Spleen (tissue), 11 donors: Measurements from ENCODE around the gene CREB3L2. TPM values are rescaled to one million over a fixed set of nuclear protein-coding genes. Genes with fewer than 3 reads are reported as not detected.

ENCODE experiments used
- DNase-seq: peaks from one replicate; pipeline ENCODE4 v3.0.0-alpha.2; 2020
- H3K27ac ChIP-seq, 8 donors: fragments of 200-600 bp; sonication (generic) in 7 of 8; 1 replicate in 4 of 8; 2 replicates in 4 of 8; pipeline versions ENCODE4 v1.5.0 to v1.8.0; 2016 to 2021; ENCODE audit warnings: inconsistent platforms in 4 of 8, mild to moderate bottlenecking in 4 of 8, moderate library complexity in 1 of 8
- H3K27me3 ChIP-seq, 7 donors: fragments of 200-600 bp; sonication (generic) in 6 of 7; replicated peaks in 1 of 7; 1 replicate in 4 of 7; 2 replicates in 3 of 7; pipeline versions ENCODE4 v1.5.0 to v1.8.0; 2016 to 2021; ENCODE audit warnings: inconsistent platforms in 3 of 7, mild to moderate bottlenecking in 1 of 7
- H3K36me3 ChIP-seq, 6 donors: fragments of 200-600 bp; sonication (generic) in 5 of 6; 1 replicate in 4 of 6; 2 replicates in 2 of 6; pipeline versions ENCODE4 v1.5.0 to v1.8.0; 2016 to 2021; ENCODE audit warnings: inconsistent platforms in 2 of 6
- H3K4me1 ChIP-seq, 6 donors: fragments of 200-600 bp; sonication (generic) in 5 of 6; 1 replicate in 3 of 6; 2 replicates in 3 of 6; pipeline versions ENCODE4 v1.5.0 to v1.8.0; 2016 to 2021; ENCODE audit warnings: inconsistent platforms in 3 of 6
- H3K4me3 ChIP-seq, 8 donors: fragments of 200-600 bp; sonication (generic) in 7 of 8; 1 replicate in 4 of 8; 2 replicates in 4 of 8; pipeline versions ENCODE4 v1.5.0 to v1.8.0; 2016 to 2021; ENCODE audit warnings: inconsistent platforms in 4 of 8, mild to moderate bottlenecking in 4 of 8, moderate library complexity in 2 of 8
- H3K9me3 ChIP-seq, 8 donors: fragments of 200-600 bp; sonication (generic) in 7 of 8; 1 replicate in 4 of 8; 2 replicates in 4 of 8; pipeline versions ENCODE4 v1.5.0 to v1.8.0; 2016 to 2021; ENCODE audit warnings: inconsistent platforms in 4 of 8
- CTCF ChIP-seq, 11 experiments: fragments of 200-600 bp in 7 of 11; fragments of 450-650 bp in 4 of 11; sonication (generic) in 4 of 11; IDR thresholded peaks in 8 of 11; conservative IDR thresholded peaks in 3 of 11; 1 replicate in 7 of 11; 2 replicates in 4 of 11; pipeline versions ENCODE4 v1.4.0 to v1.8.0; 2016 to 2021; ENCODE audit warnings: antibody characterized with exemption in 11 of 11, inconsistent platforms in 4 of 11, mild to moderate bottlenecking in 1 of 11
- POLR2A ChIP-seq, 3 donors: fragments of 450-650 bp; IDR thresholded peaks; one replicate each; pipeline ENCODE4 v1.5.1; 2017; ENCODE audit warnings: antibody characterized with exemption in 3 of 3, mild to moderate bottlenecking in 1 of 3
- POLR2AphosphoS5 ChIP-seq, 3 donors: sonication (generic); formaldehyde crosslinking; IDR thresholded peaks; one replicate each; pipeline ENCODE4 v1.5.1; 2017; ENCODE audit warnings: antibody characterized with exemption in 3 of 3
- WGBS, 5 donors: extraction: QIAGEN DNeasy Blood & Tissue Kit in 3 of 5; methylation state at CpG; one replicate each; pipeline versions ENCODE4 v1.1.5 to v1.1.7; 2013 to 2018; 5-methylcytosine and 5-hydroxymethylcytosine counted together
- intact Hi-C: fragments of 100-400 bp; cut with DNase I; formaldehyde crosslinking; loops from one replicate; pipeline ENCODE4 v1.15.0; 2023; ENCODE audit warnings: low total_unique reads
- polyA plus RNA-seq, 3 donors: library from polyadenylated mRNA; stranded (reverse); fragments of 200-250 nt; gene quantifications; one replicate each; pipeline ENCODE4 v1.2.1, GENCODE V29; 2013
- total RNA-seq, 7 donors: library from RNA; depleted of rRNA in 3 of 7; stranded (reverse); fragments of >200 nt in 3 of 7; fragmentation: NEBNext Ultra II Directional in 4 of 7; extraction: Animal tissue kit (Norgen Biotek cat#: 25700) in 4 of 7; gene quantifications; one replicate each; pipeline versions ENCODE4 v1.1.0 to v1.2.1, GENCODE V29; 2016 to 2021
- donor health status: healthy with polysubstance abuse.
- donor health status: DM: no; HTN: no; CAD: no; lungs with moderate emphysema.
- donor health status: DM: no; HTN: no; CAD: no.
- donor health status: Bipolar disorder and iron deficiency.
- donor health status: healthy.
- donor health status: DM: no; HTN: no; CAD: no.
- donor health status: DM: yes; HTN: yes; CAD: no.

The CREB3L2 gene
- total and polyA plus RNA-seq, 10 donors = 3.5 to 68.4 (median 42.4) TPM

- H3K9me3 ChIP-seq = no peaks in the 10 kb centered on the region
- DNase-seq = no peak
- no peaks in the 10 kb centered on the region for H3K36me3 ChIP-seq
- H3K27me3 ChIP-seq = no peaks in the 10 kb centered on the region
- intact Hi-C loops = loop anchor here (2.0 to 10.0 kb wide), 2 partner anchors 65 to 105 kb away; no protein-coding TSS in a partner anchor
- no peak overlapping the region for H3K27ac ChIP-seq
- no peak overlapping the region for H3K4me3 ChIP-seq
- 89 to 100% (median 94%) methylated on average over 1 of the region's 1 CpG for WGBS, 5 donors
- TF ChIP-seq CTCF (IDR thresholded peaks at IDR 0.05 in 8 of 11, conservative IDR thresholded peaks at IDR 0.05 in 3 of 11) = no peak
- no peak for TF ChIP-seq POLR2AphosphoS5 (IDR thresholded peaks at IDR 0.05)
- no peak for TF ChIP-seq POLR2A (IDR thresholded peaks at IDR 0.05)
- H3K4me1 ChIP-seq = peaks cover 0 to 11% (median 6%) of the 10 kb centered on the region in 6 donors
These were observed 7.4 kb upstream of the CREB3L2 start for GRCh38 chr7:138009350-138009653.

GRCh38 chr7:138008588-138009349 is 6.9 kb upstream of the CREB3L2 start:
- Histone ChIP-seq H3K27me3 (no peaks in the 10 kb centered on the region), H3K4me1 (peaks cover 0 to 11% (median 6%) of the 10 kb centered on the region in 6 donors), H3K9me3 (no peaks in the 10 kb centered on the region), H3K36me3 (no peaks in the 10 kb centered on the region), H3K27ac (no peak overlapping the region), H3K4me3 (no peak overlapping the region)
- DNase-seq = no peak
- intact Hi-C loops = loop anchor here (2.0 to 10.0 kb wide), 2 partner anchors 64 to 104 kb away; no protein-coding TSS in a partner anchor
- WGBS, 5 donors = 49 to 56% (median 53%) methylated on average over 17 of the region's 17 CpGs
- peak; percentile 78 to 95 (median 91) for TF ChIP-seq CTCF (IDR thresholded peaks at IDR 0.05 in 8 of 11, conservative IDR thresholded peaks at IDR 0.05 in 3 of 11)
- TF ChIP-seq POLR2AphosphoS5 (IDR thresholded peaks at IDR 0.05) = no peak

GRCh38 chr7:138008019-138008587 is 6.2 kb upstream of the CREB3L2 start:
- H3K27ac ChIP-seq = no peak overlapping the region
- H3K9me3 ChIP-seq = no peaks in the 10 kb centered on the region
- DNase-seq = no peak
- H3K27me3 ChIP-seq = no peaks in the 10 kb centered on the region
- intact Hi-C loops = loop anchor here (2.0 to 10.0 kb wide), 2 partner anchors 63 to 103 kb away; no protein-coding TSS in a partner anchor
- H3K4me3 ChIP-seq = no peak overlapping the region
- 85 to 94% (median 89%) methylated on average over 7 of the region's 7 CpGs for WGBS, 5 donors
- peaks cover 0 to 11% (median 6%) of the 10 kb centered on the region in 6 donors for H3K4me1 ChIP-seq
- TF ChIP-seq POLR2AphosphoS5 (IDR thresholded peaks at IDR 0.05) = no peak
- no peak for TF ChIP-seq POLR2A (IDR thresholded peaks at IDR 0.05)
- TF ChIP-seq CTCF (IDR thresholded peaks at IDR 0.05 in 8 of 11, conservative IDR thresholded peaks at IDR 0.05 in 3 of 11) = no peak
- no peaks in the 10 kb centered on the region for H3K36me3 ChIP-seq

GRCh38 chr7:138006106-138006505 is 4.2 kb upstream of the CREB3L2 start:
- Histone ChIP-seq H3K36me3 (no peaks in the 10 kb centered on the region), H3K27ac (no peak overlapping the region), H3K4me3 (no peak overlapping the region), H3K9me3 (no peaks in the 10 kb centered on the region), H3K4me1 (peaks cover 4 to 24% (median 15%) of the 10 kb centered on the region in 6 donors), H3K27me3 (no peaks in the 10 kb centered on the region)
- no peak for DNase-seq
- intact Hi-C loops = loop anchor here (10.0 kb wide), 1 partner anchor 61 kb away; no protein-coding TSS in a partner anchor
- WGBS, 5 donors = 71 to 82% (median 73%) methylated on average over 2 of the region's 2 CpGs
- TF ChIP-seq POLR2A (IDR thresholded peaks at IDR 0.05) = no peak
- TF ChIP-seq CTCF (IDR thresholded peaks at IDR 0.05 in 8 of 11, conservative IDR thresholded peaks at IDR 0.05 in 3 of 11) = no peak
- no peak for TF ChIP-seq POLR2AphosphoS5 (IDR thresholded peaks at IDR 0.05)
